B cell (primary cell): Measurements from ENCODE around the gene IDI2. TPM values are rescaled to one million over a fixed set of nuclear protein-coding genes. Genes with fewer than 3 reads are reported as not detected.

ENCODE experiments used
- polyA plus RNA-seq: library from polyadenylated mRNA; depleted of rRNA; stranded (reverse); fragments of >200 nt; gene quantifications from 2 replicates; pipeline ENCODE4 v1.2.3, GENCODE V29; 2012
- total RNA-seq, 2 donors: library from RNA; stranded (reverse); fragments of 120-200 nt in 1 of 2; gene quantifications; 1 replicate in 1 of 2; 2 replicates in 1 of 2; pipeline versions ENCODE4 v1.2.3 to v1.2.4, GENCODE V29; 2013 to 2022

The IDI2 gene
- total and polyA plus RNA-seq, 2 donors (not counting 1 experiment from before 2014, with no cell fraction given) = not detected

Other genes starting within 250 kb of the IDI2 start
- 124 and 129 TPM in 2 replicates for gene LARP4B, start 94.2 kb downstream of the IDI2 start, total RNA-seq
- gene LARP4B, start 94.2 kb downstream of the IDI2 start, polyA plus RNA-seq = 35.6 and 47.2 TPM in 2 replicates
- gene GTPBP4, start 37.4 kb downstream of the IDI2 start, total RNA-seq = 45.4 and 49.5 TPM in 2 replicates
- gene GTPBP4, start 37.4 kb downstream of the IDI2 start, polyA plus RNA-seq = 11.8 and 25.6 TPM in 2 replicates
- gene IDI1, start 23.3 kb upstream of the IDI2 start, total RNA-seq = 59.8 and 60.7 TPM in 2 replicates
- 167 and 529 TPM in 2 replicates for gene IDI1, start 23.3 kb upstream of the IDI2 start, polyA plus RNA-seq
- gene WDR37, start 30.5 kb upstream of the IDI2 start, total RNA-seq = 32.3 and 33.2 TPM in 2 replicates
- gene WDR37, start 30.5 kb upstream of the IDI2 start, polyA plus RNA-seq = 17.3 and 27.2 TPM in 2 replicates